K562 (cell line): Measurements from ENCODE around the gene ATG4C. TPM values are rescaled to one million over a fixed set of nuclear protein-coding genes. Genes with fewer than 3 reads are reported as not detected.

Source experiments
- ATAC-seq: fragments of 200-7000 bp; cut with Tn5 transposase; 3 replicates; pipeline ENCODE4 v1.9.1; 2020; ENCODE audit warnings: moderate library complexity
- BruUV-seq: library from RNA; stranded (reverse); fragments of 400-500 nt; replicated peaks from 2 replicates; lab custom pipeline; 2021; lab: Mats Ljungman, UMichigan
- CTCF ChIA-PET: fragments of 300-600 bp; formaldehyde crosslinking; extraction: SDS; loops from one replicate; lab custom pipeline; 2021; ENCODE audit warnings: low intra/inter-chr PET ratio; lab: Yijun Ruan, JAX
- POLR2A ChIA-PET: fragments of 300-600, 350-650 bp; sonication (Branson Sonifier 250); formaldehyde crosslinking; extraction: SDS; loops from one replicate; lab custom pipeline; 2021; ENCODE audit warnings: antibody characterized with exemption, inconsistent platforms; lab: Yijun Ruan, JAX
- DNase-seq, 4 experiments: peaks; one replicate each; pipeline versions ENCODE4 v3.0.0 to v3.0.0-alpha.2; 2011 to 2018; ENCODE audit warnings: low spot score in 3 of 4, mixed read lengths in 3 of 4; ENCODE audit errors: extremely low read depth in 1 of 4
- FAIRE-seq: peaks from 2 replicates; lab custom pipeline; 2011; peaks lifted over from hg19 to GRCh38; lab: Jason Lieb, UNC
- H2AFZ ChIP-seq: 2 replicates; pipeline ENCODE4 v1.6.0; 2011; ENCODE audit warnings: low read depth, low read length, control low read depth, inconsistent platforms
- H3K27ac ChIP-seq: fragments of 200-600 bp; 3 replicates; pipeline ENCODE4 v1.8.0; 2011; ENCODE audit warnings: low read depth, mild to moderate bottlenecking, control low read depth, inconsistent platforms, low read length, moderate library complexity, mixed read lengths; ENCODE audit errors: extremely low read depth
- H3K27me3 ChIP-seq, 2 experiments: fragments of 300-600 bp in 1 of 2; 2 replicates in 1 of 2; 3 replicates in 1 of 2; pipeline versions ENCODE4 v1.6.0 to v1.8.0; 2011; ENCODE audit warnings: inconsistent platforms in 2 of 2, low read length in 2 of 2, mild to moderate bottlenecking in 1 of 2, mixed read lengths in 1 of 2, moderate library complexity in 1 of 2; ENCODE audit not compliant: control insufficient read depth in 2 of 2, insufficient read depth in 2 of 2
- H3K36me3 ChIP-seq: fragments of 300-600 bp; 3 replicates; pipeline ENCODE4 v1.8.0; 2011; ENCODE audit warnings: mild to moderate bottlenecking, low read length, inconsistent platforms; ENCODE audit not compliant: control insufficient read depth, insufficient read depth
- H3K4me1 ChIP-seq, 2 experiments: fragments of 200-600 bp in 1 of 2; replicated peaks in 1 of 2; 2 replicates in 1 of 2; 3 replicates in 1 of 2; pipeline versions ENCODE4 v1.5.1 to v1.8.0; 2011; ENCODE audit warnings: inconsistent platforms in 2 of 2, low read length in 2 of 2, mild to moderate bottlenecking in 1 of 2, mixed read lengths in 1 of 2, moderate library complexity in 1 of 2; ENCODE audit not compliant: control insufficient read depth in 2 of 2, insufficient read depth in 2 of 2
- H3K4me2 ChIP-seq: 2 replicates; pipeline ENCODE4 v1.6.1; 2011; ENCODE audit warnings: low read length, control low read depth, inconsistent platforms, mixed read lengths; ENCODE audit not compliant: insufficient read depth
- H3K4me3 ChIP-seq: fragments of 200-600 bp; sonication (generic), shearing (Covaris generic); 2 replicates; pipeline ENCODE4 v1.5.1; 2016; ENCODE audit warnings: control low read depth, inconsistent platforms
- H3K79me2 ChIP-seq: fragments of 200-600 bp; 3 replicates; pipeline ENCODE4 v1.8.0; 2011; ENCODE audit warnings: low read length, inconsistent platforms; ENCODE audit not compliant: control insufficient read depth, insufficient read depth
- H3K9ac ChIP-seq, 2 experiments: 2 replicates each; pipeline versions ENCODE4 v1.6.0 to v1.6.1; 2011; ENCODE audit warnings: low read depth in 2 of 2, low read length in 2 of 2, control low read depth in 1 of 2, inconsistent platforms in 1 of 2, mild to moderate bottlenecking in 1 of 2, mixed read lengths in 1 of 2; ENCODE audit not compliant: insufficient read depth in 1 of 2
- H3K9me1 ChIP-seq: one replicate; pipeline ENCODE4 v1.6.0; 2011; ENCODE audit warnings: inconsistent platforms, mild to moderate bottlenecking, low read length, moderate library complexity; ENCODE audit not compliant: control insufficient read depth, insufficient read depth
- H3K9me3 ChIP-seq: replicated peaks from 2 replicates; pipeline ENCODE4 v1.5.1; 2011; ENCODE audit warnings: low read depth, low read length, inconsistent platforms; ENCODE audit not compliant: control insufficient read depth, insufficient read depth
- H4K20me1 ChIP-seq: replicated peaks from 2 replicates; pipeline ENCODE4 v1.6.1; 2011; ENCODE audit warnings: low read length, inconsistent platforms, mixed read lengths; ENCODE audit not compliant: control insufficient read depth, insufficient read depth
- CBFA2T3 ChIP-seq: fragments of 450-650 bp; IDR thresholded peaks from 2 replicates; pipeline ENCODE4 v1.6.1; 2017
- HES1 ChIP-seq: fragments of 450-650 bp; IDR thresholded peaks from 2 replicates; pipeline ENCODE4 v1.6.1; 2016; ENCODE audit warnings: low read depth, mild to moderate bottlenecking, moderate library complexity
- SUPT5H ChIP-seq: fragments of 450-650 bp; IDR thresholded peaks from 2 replicates; pipeline ENCODE4 v1.6.1; 2016
- TAF7 ChIP-seq: fragments of 450-650 bp; IDR thresholded peaks from 2 replicates; pipeline ENCODE4 v1.6.1; 2016; ENCODE audit warnings: missing genetic modification characterization, missing compliant biosample characterization
- THAP7 ChIP-seq: fragments of 250-450 bp; sonication (Bioruptor Pico); IDR thresholded peaks from 2 replicates; pipeline ENCODE4 v1.5.0; 2021
- ZNF444 ChIP-seq: fragments of 250-450 bp; sonication (Bioruptor Pico); IDR thresholded peaks from 2 replicates; pipeline ENCODE4 v1.4.0; 2020; ENCODE audit warnings: mild to moderate bottlenecking, moderate library complexity
- WGBS: fragments of 100-300 bp; shearing (Covaris generic); methylation state at CpG from one replicate; pipeline ENCODE4 v1.1.6; 2016; ENCODE audit warnings: low coverage, mixed read lengths; ENCODE audit not compliant: insufficient coverage; ENCODE audit errors: missing lambda C conversion rate; 5-methylcytosine and 5-hydroxymethylcytosine counted together
- in situ Hi-C: fragments of 300-500 bp; cut with MboI; formaldehyde crosslinking; loops from 4 replicates; pipeline ENCODE4 v1.15.0; 2018; ENCODE audit warnings: inconsistent platforms, mixed read lengths
- intact Hi-C: fragments of 100-400 bp; cut with micrococcal nuclease; formaldehyde crosslinking; loops from 2 replicates; pipeline ENCODE4 v1.14.2; 2022
- polyA plus RNA-seq, 8 experiments: library from polyadenylated mRNA; depleted of rRNA in 4 of 8; stranded (reverse) in 5 of 8; unstranded in 3 of 8; fragments of >200 nt; fragmentation: Nextera tagmentation in 2 of 8; fragmentation: Illumina TruSeq in 1 of 8; extraction: Ambion mirVana in 2 of 8; extraction: Trizol in 1 of 8; gene quantifications; 2 replicates each; pipeline versions ENCODE4 v1.2.1 to v1.2.3, GENCODE V29; 2011 to 2014; ENCODE audit warnings: inconsistent platforms in 1 of 8, missing spikeins in 1 of 8
- total RNA-seq, 7 experiments: library from RNA; depleted of rRNA in 6 of 7; stranded (reverse); fragments of >200 nt in 6 of 7; fragmentation: Illumina TruSeq in 2 of 7; extraction: Trizol in 2 of 7; gene quantifications; 2 replicates each; pipeline versions ENCODE4 v1.2.1 to v1.2.3, GENCODE V29; 2011 to 2021; ENCODE audit warnings: low replicate concordance in 1 of 7

ATG4C gene
- total and polyA plus RNA-seq, 9 of the 15 experiments (the other 6 are each of a cell fraction or from before 2014, with no cell fraction given) = 7.6 to 35.8 (median 16.1) TPM

- no peak for DNase-seq
- TF ChIP-seq ZNF444 (CRISPR knock-in tag) (no peak), SUPT5H (no peak)
- TF ChIP-seq, all 486 proteins: peak for 0
- Histone ChIP-seq H3K79me2 (no peaks in the 10 kb centered on the region), H3K27ac (no peak overlapping the region), H2AFZ (no peak overlapping the region), H3K9me1 (no peaks in the 10 kb centered on the region), H4K20me1 (no peaks in the 10 kb centered on the region), H3K27me3 (peaks cover 12 to 28% of the 10 kb centered on the region in 2 experiments; a peak in 4 of 5 replicates), H3K9ac (no peak overlapping the region), H3K4me1 (no peaks in the 10 kb centered on the region), H3K4me3 (no peak overlapping the region), H3K4me2 (no peak overlapping the region), H3K36me3 (no peaks in the 10 kb centered on the region), H3K9me3 (no peaks in the 10 kb centered on the region)
- no peak for ATAC-seq
- in situ Hi-C loops = no loop called here
- ChIA-PET CTCF (no interaction called here), POLR2A (interaction anchor here (0.6 to 1.4 kb wide), 2 partner anchors 9 to 88 kb away, joined by 3 read pairs; no protein-coding TSS in a partner anchor)
- intact Hi-C loops = loop anchor here (5.0 kb wide), 1 partner anchor 63 kb away; no protein-coding TSS in a partner anchor
- BruUV-seq = no TSS peak
- 1% methylated on average over 6 of the region's 6 CpGs for WGBS
- no peak for FAIRE-seq
Observed at GRCh38 chr1:62905309-62905708, 121.4 kb downstream of the ATG4C start.

- H3K27me3 ChIP-seq = peaks cover 12 to 28% of the 10 kb centered on the region in 2 experiments; a peak in 4 of 5 replicates
- no peaks in the 10 kb centered on the region for H4K20me1 ChIP-seq
- no peak for FAIRE-seq
- intact Hi-C loops (loop anchor here (5.0 kb wide), 1 partner anchor 64 kb away; no protein-coding TSS in a partner anchor), in situ Hi-C loops (no loop called here)
- no peak overlapping the region for H3K9ac ChIP-seq
- no peak for DNase-seq
- no peaks in the 10 kb centered on the region for H3K9me1 ChIP-seq
- H2AFZ ChIP-seq = no peak overlapping the region
- H3K27ac ChIP-seq = no peak overlapping the region
- H3K9me3 ChIP-seq = no peaks in the 10 kb centered on the region
- H3K36me3 ChIP-seq = no peaks in the 10 kb centered on the region
- no TSS peak for BruUV-seq
- TF ChIP-seq THAP7 (CRISPR knock-in tag) = no peak
- TF ChIP-seq HES1 = no peak
- no peak for TF ChIP-seq TAF7 (tag)
- TF ChIP-seq CBFA2T3 = no peak
- TF ChIP-seq, all 486 proteins: peak for 0
- H3K79me2 ChIP-seq = no peaks in the 10 kb centered on the region
- 21% methylated on average over 8 of the region's 8 CpGs for WGBS
- H3K4me2 ChIP-seq = no peak overlapping the region
- no peak overlapping the region for H3K4me3 ChIP-seq
- H3K4me1 ChIP-seq = no peaks in the 10 kb centered on the region
- no peak for ATAC-seq
- POLR2A ChIA-PET = interaction anchor here (0.5 to 1.4 kb wide), 5 partner anchors 9 to 143 kb away, joined by 3 read pairs; no protein-coding TSS in a partner anchor
- CTCF ChIA-PET = interaction anchor here (1.3 kb wide), 1 partner anchor 398 kb away, joined by 3 read pairs; no protein-coding TSS in a partner anchor
Observed at GRCh38 chr1:62905872-62906271, 121.9 kb downstream of the ATG4C start.
